ENCODE measurements around the gene SLC2A9.
A peak's percentile ranks its signal among the peaks of the same experiment; 100 is the strongest.

SLC2A9 gene

DNA sequence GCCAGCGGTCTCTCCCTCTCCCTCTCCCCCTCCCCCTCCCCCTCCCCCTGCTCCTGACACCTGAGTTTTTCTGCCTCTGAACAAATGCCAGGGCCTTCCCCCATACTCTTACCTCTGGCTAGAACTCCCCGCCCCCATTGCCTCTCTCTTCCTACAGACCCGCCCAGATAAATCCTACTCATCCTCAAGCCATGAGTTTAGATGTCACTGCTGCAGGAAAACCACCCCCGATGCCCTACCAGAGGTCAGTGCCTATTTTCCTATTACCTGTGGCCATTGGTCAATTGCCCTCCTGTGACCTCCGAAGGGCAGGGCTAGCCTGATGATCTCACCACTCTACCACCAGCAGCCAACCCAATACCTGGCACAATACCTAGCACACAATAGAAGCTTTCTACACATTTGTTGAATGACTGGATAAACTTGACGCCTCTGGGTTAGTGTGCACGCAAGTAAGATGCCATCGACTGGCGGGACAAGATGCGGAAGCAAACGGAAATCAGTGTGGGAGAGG is 43.7 kb downstream of the SLC2A9 start:
- no peak overlapping the region for H3K27ac Mint-ChIP-seq
- no peak overlapping the region for H3K4me3 Mint-ChIP-seq
- ATAC-seq (no peak), DNase-seq (ENCODE audit: low spot score in 2 of 2) (peak in 1 of 2 donors; percentile 20)
- no peaks in the 10 kb centered on the region for H3K4me1 Mint-ChIP-seq
- no peaks in the 10 kb centered on the region for H3K36me3 Mint-ChIP-seq
- peaks cover 11% of the 10 kb centered on the region for H3K9me3 Mint-ChIP-seq

DNA sequence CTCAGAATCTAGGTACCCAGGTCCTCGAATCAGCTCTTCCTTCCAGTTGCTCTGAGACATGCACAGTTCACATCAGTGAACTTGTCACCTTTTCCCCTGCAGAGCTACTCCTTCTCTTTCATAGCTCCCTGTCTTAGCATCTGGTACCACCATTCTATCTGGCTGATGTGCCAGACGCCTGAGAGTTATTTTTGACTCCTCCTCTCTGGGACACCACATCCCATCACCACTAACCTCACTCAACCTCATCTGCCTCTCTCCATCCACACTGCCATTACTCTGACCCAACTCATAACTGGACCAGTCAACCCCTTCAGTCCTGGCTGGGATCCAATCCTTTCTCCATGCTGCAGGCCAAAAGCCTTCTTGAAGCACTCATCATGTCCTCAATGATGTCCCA is 44.5 kb downstream of the SLC2A9 start:
- peaks cover 12% of the 10 kb centered on the region for H3K9me3 Mint-ChIP-seq
- no peaks in the 10 kb centered on the region for H3K4me1 Mint-ChIP-seq
- no peak overlapping the region for H3K27ac Mint-ChIP-seq
- no peaks in the 10 kb centered on the region for H3K36me3 Mint-ChIP-seq
- DNase-seq (ENCODE audit: low spot score in 2 of 2): peak in 1 of 2 donors; percentile 45
- ATAC-seq: peak; percentile 61
- H3K4me3 Mint-ChIP-seq: no peak overlapping the region

DNA sequence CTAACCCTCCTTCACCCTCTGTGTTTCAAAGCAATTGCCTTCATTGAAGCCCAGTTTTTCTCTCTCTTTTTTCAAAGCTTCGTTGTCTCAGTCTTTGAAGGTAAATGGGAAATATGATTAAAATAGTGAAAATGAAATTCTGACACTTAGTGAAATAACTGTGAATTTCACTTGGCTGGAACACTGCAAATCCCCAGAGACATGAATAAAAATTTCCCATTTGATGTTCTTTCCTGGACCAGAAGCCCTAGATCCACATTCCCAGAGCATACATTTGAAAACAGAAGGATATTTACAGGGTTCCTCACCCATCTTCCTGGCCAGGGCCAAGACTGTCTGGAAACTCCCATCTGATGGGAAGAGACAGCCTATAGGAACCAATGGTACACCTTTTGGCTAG is 45.0 kb downstream of the SLC2A9 start:
- DNase-seq (ENCODE audit: low spot score in 2 of 2) (no peak), ATAC-seq (no peak)
- Mint-ChIP-seq H3K9me3 (peaks cover 12% of the 10 kb centered on the region), H3K4me1 (no peaks in the 10 kb centered on the region), H3K27ac (no peak overlapping the region), H3K36me3 (no peaks in the 10 kb centered on the region), H3K4me3 (no peak overlapping the region)

DNA sequence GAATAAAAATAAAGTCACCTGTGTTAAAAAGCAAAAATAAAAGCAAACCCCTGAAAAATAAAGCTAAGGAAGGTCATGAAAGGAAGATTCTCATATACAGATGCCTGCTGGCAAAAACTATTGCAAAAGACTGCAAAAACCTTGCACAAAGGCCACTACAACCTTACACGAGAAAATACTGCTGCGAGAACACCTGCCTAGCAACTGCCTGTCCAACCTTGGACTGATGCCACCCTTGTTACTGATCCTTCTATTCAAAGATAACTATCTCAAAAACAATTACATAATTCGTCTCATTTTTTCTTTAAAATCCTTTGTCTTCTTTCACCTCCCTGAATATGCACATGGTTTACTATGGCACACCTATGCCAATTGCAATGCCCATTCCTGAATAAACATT is 49.6 kb downstream of the SLC2A9 start:
- Mint-ChIP-seq H3K4me1 (peaks cover 12% of the 10 kb centered on the region), H3K36me3 (no peaks in the 10 kb centered on the region), H3K4me3 (no peak overlapping the region), H3K27ac (no peak overlapping the region), H3K9me3 (peaks cover 12% of the 10 kb centered on the region)
- DNase-seq (ENCODE audit: low spot score in 2 of 2) (peak in 1 of 2 donors; percentile 25), ATAC-seq (no peak)

DNA sequence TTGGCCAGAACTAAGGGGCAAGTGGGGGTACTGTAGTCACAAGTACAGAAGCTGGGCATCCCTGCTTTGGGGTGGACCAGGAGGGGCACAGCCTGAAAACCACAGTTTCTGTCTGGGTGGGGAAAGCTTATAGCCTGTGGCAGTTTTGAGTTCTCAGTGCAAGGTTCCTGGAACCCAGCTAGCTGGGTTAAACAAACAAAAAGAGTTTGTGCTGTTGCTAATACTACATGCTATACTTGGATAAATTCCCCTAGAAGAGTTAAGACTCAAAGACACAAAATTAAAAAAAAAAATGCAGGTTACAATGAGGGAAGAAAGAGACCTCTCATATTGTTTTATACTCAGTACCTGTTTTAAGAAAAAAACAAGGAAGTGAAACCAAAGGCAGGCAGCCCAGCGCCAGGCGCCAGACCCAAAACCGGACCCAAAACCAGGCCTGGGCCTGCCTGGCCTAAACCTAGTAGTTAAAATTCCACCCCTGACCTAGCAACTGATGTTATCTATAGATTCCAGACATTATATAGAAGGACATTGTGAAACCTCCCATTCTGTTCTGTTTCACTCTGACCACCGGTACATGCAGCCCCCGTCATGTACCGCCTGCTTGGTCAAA is 50.8 kb downstream of the SLC2A9 start:
- Mint-ChIP-seq H3K36me3 (no peaks in the 10 kb centered on the region), H3K27ac (no peak overlapping the region), H3K4me3 (no peak overlapping the region), H3K9me3 (peaks cover 12% of the 10 kb centered on the region), H3K4me1 (peaks cover 12% of the 10 kb centered on the region)
- peak; percentile 19 for ATAC-seq
- peak in 1 of 2 donors; percentile 20 for DNase-seq (ENCODE audit: low spot score in 2 of 2)

DNA sequence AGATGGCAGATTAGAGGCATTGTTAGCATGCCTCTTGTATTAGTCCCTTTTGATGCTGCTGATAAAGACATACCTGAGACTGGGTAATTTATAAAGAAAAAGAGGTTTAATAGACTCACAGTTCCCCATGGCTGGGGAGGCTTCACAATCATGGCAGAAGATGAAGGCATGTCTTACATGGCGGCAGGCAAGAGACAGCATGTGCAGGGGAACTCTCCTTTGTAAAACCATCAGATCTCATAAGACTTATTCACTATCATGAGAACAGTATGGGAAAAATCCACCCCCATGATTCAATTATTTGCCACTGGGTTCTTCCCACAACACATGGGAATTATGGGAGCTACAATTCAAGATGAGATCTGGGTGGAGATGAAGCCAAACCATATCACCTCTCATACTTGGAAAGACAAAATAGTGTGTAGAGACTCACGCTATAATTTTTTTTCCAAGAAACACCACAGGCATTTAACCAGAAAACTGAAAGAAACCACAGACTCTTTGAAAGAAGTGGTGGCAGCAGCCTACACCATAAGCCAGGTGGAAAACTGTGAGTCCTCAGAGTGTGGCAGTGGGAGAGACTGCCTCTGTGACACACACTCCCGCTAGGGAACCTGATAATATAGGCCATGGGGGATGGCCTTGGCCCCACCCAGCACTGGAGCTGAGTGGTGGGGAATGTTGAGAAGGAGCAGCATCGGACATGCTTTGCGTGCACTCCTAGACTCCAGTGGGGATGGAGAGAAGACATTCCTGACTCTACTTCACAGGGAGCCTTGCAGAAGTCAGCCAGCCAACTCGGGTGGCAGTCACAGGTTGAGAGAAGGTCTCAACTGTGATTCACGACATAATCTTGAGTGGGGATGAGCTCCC is 51.5 kb downstream of the SLC2A9 start:
- DNase-seq (ENCODE audit: low spot score in 2 of 2): peak in 1 of 2 donors; percentile 42
- Mint-ChIP-seq H3K27ac (peak overlapping the region; percentile 37), H3K4me3 (no peak overlapping the region), H3K9me3 (peaks cover 12% of the 10 kb centered on the region), H3K36me3 (no peaks in the 10 kb centered on the region), H3K4me1 (peaks cover 12% of the 10 kb centered on the region)
- ATAC-seq: peak; percentile 80

DNA sequence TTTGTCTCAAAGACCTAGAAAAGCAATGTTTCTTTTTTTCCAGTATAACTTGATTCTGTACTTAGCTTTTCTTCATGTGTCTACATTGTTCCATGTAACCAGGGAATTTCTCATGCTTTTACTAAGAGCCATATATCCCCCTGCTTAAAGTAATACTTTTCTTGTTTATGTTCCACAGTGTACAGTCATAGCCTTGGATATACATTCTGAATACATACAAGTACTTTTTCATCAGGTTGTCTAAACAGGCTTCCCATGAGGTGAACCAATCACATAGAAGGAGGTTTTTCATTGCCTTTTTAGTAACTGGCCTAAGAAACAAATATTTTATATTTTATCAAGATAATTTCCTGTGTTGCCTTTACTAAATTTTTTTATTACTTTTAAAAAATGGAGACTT is 52.8 kb downstream of the SLC2A9 start:
- no peak for ATAC-seq
- Mint-ChIP-seq H3K9me3 (peaks cover 12% of the 10 kb centered on the region), H3K36me3 (no peaks in the 10 kb centered on the region), H3K4me3 (no peak overlapping the region), H3K4me1 (peaks cover 12% of the 10 kb centered on the region), H3K27ac (no peak overlapping the region)
- DNase-seq (ENCODE audit: low spot score in 2 of 2): no peak

DNA sequence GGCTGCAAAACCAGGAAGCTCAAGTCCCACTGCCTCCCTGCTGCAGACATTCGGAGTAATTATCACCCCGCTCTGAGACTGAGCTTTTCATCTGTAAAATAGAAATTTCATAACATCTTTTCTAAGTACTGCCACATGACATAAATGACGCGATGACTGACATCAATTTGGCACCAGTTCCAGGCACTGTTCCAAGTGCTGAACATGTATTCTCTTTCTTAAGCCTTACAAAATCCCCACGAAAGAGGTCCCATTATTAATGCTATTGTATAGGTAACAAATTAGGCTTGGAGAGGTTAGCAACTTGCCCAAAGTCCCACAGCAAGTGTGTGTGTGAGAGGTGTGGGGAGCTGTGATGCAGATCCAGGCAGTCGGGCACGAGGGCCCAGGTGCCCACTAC is 56.4 kb downstream of the SLC2A9 start:
- Mint-ChIP-seq H3K4me3 (no peak overlapping the region), H3K9me3 (peaks cover 4% of the 10 kb centered on the region), H3K27ac (no peak overlapping the region), H3K36me3 (no peaks in the 10 kb centered on the region), H3K4me1 (peaks cover 5% of the 10 kb centered on the region)
- DNase-seq (ENCODE audit: low spot score in 2 of 2) (peak in 1 of 2 donors; percentile 34), ATAC-seq (no peak)

DNA sequence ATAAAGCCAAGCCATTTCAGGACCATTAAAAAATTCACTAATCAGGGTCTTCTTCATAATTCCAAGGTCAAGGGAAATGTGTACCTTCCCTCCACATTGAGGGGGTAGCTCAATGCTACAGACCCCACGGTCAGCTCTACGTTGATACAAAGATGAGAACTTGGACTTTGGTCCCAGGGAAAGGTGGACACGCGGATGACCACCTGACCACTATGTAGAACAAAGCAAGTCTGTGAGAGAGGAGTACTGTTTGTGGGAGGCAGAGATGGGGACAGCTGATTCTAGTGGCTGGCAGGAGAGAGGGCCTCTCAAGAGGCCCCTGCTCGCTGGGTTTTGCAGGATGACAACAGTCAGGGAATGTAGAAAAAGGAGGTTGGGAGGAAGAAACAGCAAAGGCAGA is 58.0 kb downstream of the SLC2A9 start:
- no peaks in the 10 kb centered on the region for H3K9me3 Mint-ChIP-seq
- H3K4me3 Mint-ChIP-seq: no peak overlapping the region
- DNase-seq (ENCODE audit: low spot score in 2 of 2): no peak
- H3K4me1 Mint-ChIP-seq: no peaks in the 10 kb centered on the region
- no peak for ATAC-seq
- no peaks in the 10 kb centered on the region for H3K36me3 Mint-ChIP-seq
- peak overlapping the region; percentile 16 for H3K27ac Mint-ChIP-seq

DNA sequence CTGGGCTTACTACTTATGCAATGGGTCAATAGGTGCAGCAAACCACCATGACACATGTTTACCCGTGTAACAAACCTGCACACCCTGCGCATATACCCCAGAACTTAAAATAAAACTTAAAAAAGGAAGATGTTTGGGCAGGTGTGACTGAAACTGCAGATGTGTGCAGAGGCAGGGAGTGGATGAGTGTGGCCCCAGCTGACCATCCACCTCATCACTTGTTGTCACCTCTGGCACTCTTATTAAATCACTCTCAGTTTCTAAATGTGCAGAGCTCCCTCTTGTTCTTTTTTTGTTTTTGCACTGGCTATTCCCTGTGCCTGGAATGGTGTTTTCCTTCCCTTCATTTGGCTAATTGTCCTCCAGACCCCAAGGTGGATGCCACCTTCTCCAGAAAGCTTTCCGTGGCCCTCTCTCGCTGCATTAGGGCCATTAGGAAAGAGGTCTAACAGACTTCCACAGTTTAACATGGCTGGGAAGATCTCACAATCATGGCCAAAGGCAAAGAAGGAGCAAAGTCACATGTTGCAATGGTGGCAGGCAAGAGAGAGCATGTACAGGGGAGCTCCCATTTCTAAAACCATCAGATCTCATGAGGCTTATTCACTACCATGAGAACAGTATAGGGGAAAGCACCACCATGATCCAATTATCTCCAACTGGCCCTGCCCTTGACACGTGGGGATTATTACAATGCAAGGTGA is 58.5 kb downstream of the SLC2A9 start:
- Mint-ChIP-seq H3K4me3 (no peak overlapping the region), H3K9me3 (no peaks in the 10 kb centered on the region), H3K36me3 (no peaks in the 10 kb centered on the region), H3K27ac (peak overlapping the region; percentile 16), H3K4me1 (no peaks in the 10 kb centered on the region)
- ATAC-seq (no peak), DNase-seq (ENCODE audit: low spot score in 2 of 2) (peak in 1 of 2 donors; percentile 18)

DNA sequence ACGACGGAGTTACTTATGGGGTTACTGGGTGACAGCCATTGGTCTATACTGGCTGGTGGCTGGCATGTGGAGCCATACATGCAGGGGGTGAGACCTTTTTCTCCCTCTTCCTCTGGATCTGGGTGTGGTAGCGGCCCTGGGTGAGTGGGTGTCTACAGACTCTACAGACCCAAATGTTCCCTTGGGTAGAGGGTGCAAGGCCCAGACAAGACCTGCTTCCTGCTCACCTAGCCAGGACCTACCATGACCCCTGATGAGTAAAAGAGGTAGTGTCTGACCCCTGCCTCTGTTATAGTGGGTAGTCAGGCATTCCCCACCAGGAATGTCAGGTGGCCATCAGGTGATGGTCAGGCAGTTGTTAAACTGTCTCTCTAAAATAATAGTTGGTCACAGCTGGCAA is 66.8 kb downstream of the SLC2A9 start:
- DNase-seq (ENCODE audit: low spot score in 2 of 2) (peak in 1 of 2 donors; percentile 30), ATAC-seq (no peak)
- H3K36me3 Mint-ChIP-seq: no peaks in the 10 kb centered on the region
- H3K4me1 Mint-ChIP-seq: no peaks in the 10 kb centered on the region
- H3K9me3 Mint-ChIP-seq: no peaks in the 10 kb centered on the region
- H3K27ac Mint-ChIP-seq: no peak overlapping the region
- H3K4me3 Mint-ChIP-seq: no peak overlapping the region

DNA sequence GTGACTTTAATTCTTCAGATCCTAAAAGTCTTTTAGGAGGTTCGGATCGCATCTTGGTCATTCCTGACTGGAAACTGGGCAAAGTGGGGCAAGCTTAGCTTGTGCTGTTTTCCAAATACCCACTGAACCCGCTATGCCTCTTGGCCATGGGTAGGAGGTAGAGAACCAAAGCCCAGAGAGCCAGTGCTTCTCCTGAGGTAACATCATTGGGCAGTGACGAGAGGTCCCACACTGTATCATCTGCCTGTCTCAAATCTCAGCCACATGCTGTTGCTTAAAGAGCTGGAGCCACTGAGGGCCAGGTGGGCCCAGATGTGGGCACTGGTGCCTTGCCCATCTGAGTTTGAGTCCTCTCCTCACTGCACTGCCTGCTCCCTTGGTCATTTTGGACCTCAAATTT is 68.2 kb downstream of the SLC2A9 start:
- Mint-ChIP-seq H3K4me3 (no peak overlapping the region), H3K4me1 (no peaks in the 10 kb centered on the region), H3K9me3 (no peaks in the 10 kb centered on the region), H3K36me3 (no peaks in the 10 kb centered on the region), H3K27ac (no peak overlapping the region)
- ATAC-seq (no peak), DNase-seq (ENCODE audit: low spot score in 2 of 2) (peak in 1 of 2 donors; percentile 41)

DNA sequence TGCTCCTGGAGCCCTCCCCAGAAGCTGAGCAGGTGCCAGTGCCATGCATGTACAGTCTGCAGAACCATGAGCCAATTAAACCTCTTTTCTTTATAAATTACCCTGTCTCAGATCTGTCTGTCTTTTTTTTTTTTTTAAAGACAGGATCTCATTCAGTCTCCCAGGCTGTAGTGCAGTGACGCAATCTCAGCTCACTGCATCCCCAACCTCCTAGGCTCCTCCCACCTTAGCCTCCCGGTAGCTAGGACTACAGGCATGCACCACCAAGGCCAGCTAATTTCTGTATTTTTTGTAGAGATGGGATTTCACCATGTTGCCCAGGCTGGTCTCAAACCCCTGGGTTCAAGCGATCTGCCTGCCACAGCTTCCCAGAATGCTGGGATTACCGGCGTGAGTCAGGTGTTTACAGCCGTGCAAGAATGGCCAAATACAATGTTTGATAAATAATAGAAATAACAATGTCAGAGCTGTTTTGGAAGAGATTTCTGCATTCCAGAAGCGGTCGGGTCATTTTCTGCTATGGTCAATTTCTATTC is 68.8 kb downstream of the SLC2A9 start:
- Mint-ChIP-seq H3K4me3 (no peak overlapping the region), H3K4me1 (no peaks in the 10 kb centered on the region), H3K9me3 (no peaks in the 10 kb centered on the region), H3K27ac (no peak overlapping the region), H3K36me3 (no peaks in the 10 kb centered on the region)
- no peak for ATAC-seq
- DNase-seq (ENCODE audit: low spot score in 2 of 2): no peak

DNA sequence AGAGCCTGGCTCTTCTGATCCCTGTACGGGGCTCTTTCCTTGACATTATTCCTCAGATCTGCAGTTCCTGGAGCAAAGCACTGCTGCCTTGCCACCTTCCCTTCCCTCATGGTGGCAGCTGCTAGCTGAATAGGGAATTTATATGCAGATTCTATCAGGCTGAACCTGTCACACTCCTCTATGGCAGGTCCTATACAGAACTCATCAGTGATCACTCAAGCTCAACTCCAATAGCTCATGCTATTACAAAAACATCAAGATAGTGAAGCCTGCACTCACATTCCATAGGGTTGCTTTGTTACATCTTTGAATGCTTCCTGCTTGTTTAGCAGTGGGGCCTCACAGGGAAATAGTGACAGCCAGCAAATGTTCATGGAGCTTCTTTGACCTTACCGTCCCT is 71.7 kb downstream of the SLC2A9 start:
- DNase-seq (ENCODE audit: low spot score in 2 of 2) (no peak), ATAC-seq (no peak)
- no peaks in the 10 kb centered on the region for H3K9me3 Mint-ChIP-seq
- H3K27ac Mint-ChIP-seq: no peak overlapping the region
- no peaks in the 10 kb centered on the region for H3K4me1 Mint-ChIP-seq
- no peak overlapping the region for H3K4me3 Mint-ChIP-seq
- no peaks in the 10 kb centered on the region for H3K36me3 Mint-ChIP-seq

All from stimulated activated effector memory CD8-positive, alpha-beta T cell treated with anti-CD3 and anti-CD28 coated beads, Interleukin-12 subunit alpha, Interleukin-12 subunit beta, amount 100 ng/mL, for 72 hours (primary cell).